GM12892 (cell line): Measurements from ENCODE around the gene HTT.

ENCODE experiments used
- POLR2A ChIP-seq: IDR thresholded peaks from 2 replicates; pipeline ENCODE4 v1.6.1; 2011; ENCODE audit warnings: low read depth, low read length, control low read depth
- POLR2AphosphoS5 ChIP-seq: IDR thresholded peaks from 2 replicates; pipeline ENCODE4 v1.6.1; 2011; ENCODE audit warnings: low read depth, low read length, control low read depth
- TAF1 ChIP-seq: IDR thresholded peaks from 2 replicates; pipeline ENCODE4 v1.6.1; 2011; ENCODE audit warnings: low read depth, mild to moderate bottlenecking, control low read depth, low read length, borderline replicate concordance

GRCh38 chr4:3112201-3112600 lies 37.7 kb downstream of the HTT start:
- TF ChIP-seq POLR2A (no peak), POLR2AphosphoS5 (no peak), TAF1 (no peak)
